Body of pancreas (tissue), 4 donors: Measurements from ENCODE around the gene CBX7. TPM values are rescaled to one million over a fixed set of nuclear protein-coding genes. Genes with fewer than 3 reads are reported as not detected.

Source experiments
- ATAC-seq: fragments of 150-250 bp; one replicate; pipeline ENCODE4 v1.9.1; 2016
- DNase-seq, 4 donors: peaks; one replicate each; pipeline ENCODE4 v3.0.0-alpha.2; 2019
- H3K27ac ChIP-seq, 4 donors: fragments of 200-600 bp; sonication (generic); 1 replicate in 3 of 4; 2 replicates in 1 of 4; pipeline versions ENCODE4 v1.5.1 to v1.6.1; 2016 to 2019; ENCODE audit warnings: mild to moderate bottlenecking in 1 of 4, mixed read lengths in 1 of 4, moderate library complexity in 1 of 4
- H3K27me3 ChIP-seq, 2 donors: fragments of 200-600 bp; sonication (generic); one replicate each; pipeline ENCODE4 v1.6.0; 2016; ENCODE audit warnings: mild to moderate bottlenecking in 1 of 2
- H3K36me3 ChIP-seq, 2 donors: fragments of 200-600 bp; sonication (generic); replicated peaks in 1 of 2; 2 replicates each; pipeline ENCODE4 v1.5.1; 2016; ENCODE audit warnings: low read depth in 2 of 2; ENCODE audit not compliant: insufficient read depth in 1 of 2
- H3K4me1 ChIP-seq: fragments of 200-600 bp; sonication (generic); one replicate; pipeline ENCODE4 v1.6.0; 2016
- H3K4me3 ChIP-seq, 2 donors: fragments of 200-600 bp; sonication (generic); 1 replicate in 1 of 2; 2 replicates in 1 of 2; pipeline ENCODE4 v1.5.1; 2016 to 2019
- H3K9me3 ChIP-seq, 3 donors: fragments of 200-600 bp; sonication (generic); 1 replicate in 2 of 3; 2 replicates in 1 of 3; pipeline ENCODE4 v1.5.1; 2016
- CTCF ChIP-seq, 7 experiments: fragments of 450-650 bp in 4 of 7; fragments of 200-600 bp in 3 of 7; sonication (generic) in 3 of 7; IDR thresholded peaks; one replicate each; pipeline ENCODE4 v1.5.1; 2016 to 2019; ENCODE audit warnings: antibody characterized with exemption in 7 of 7
- POLR2A ChIP-seq, 3 donors: fragments of 450-650 bp; IDR thresholded peaks; one replicate each; pipeline ENCODE4 v1.6.1; 2016; ENCODE audit warnings: antibody characterized with exemption in 3 of 3, mild to moderate bottlenecking in 2 of 3
- WGBS, 2 donors: methylation state at CpG; one replicate each; pipeline ENCODE4 v1.1.5; 2017; 5-methylcytosine and 5-hydroxymethylcytosine counted together
- intact Hi-C: fragments of 100-400 bp; cut with DNase I; formaldehyde crosslinking; loops from one replicate; pipeline ENCODE4 v1.15.1; 2023
- total RNA-seq, 2 donors: library from RNA; depleted of rRNA; stranded (reverse); fragments of >200 nt; gene quantifications; one replicate each; pipeline ENCODE4 v1.1.0, GENCODE V29; 2016

CBX7 gene
- total RNA-seq, 2 donors from 2014 or later = 38.1 to 41.2 TPM

- ATAC-seq = no peak
- peak in 2 of 4 donors; percentile 10 to 22 for DNase-seq
- TF ChIP-seq CTCF (IDR thresholded peaks at IDR 0.05) = no peak
- no peak for TF ChIP-seq POLR2A (IDR thresholded peaks at IDR 0.05)
- H3K4me3 ChIP-seq = no peak overlapping the region
- H3K27ac ChIP-seq = no peak overlapping the region
- intact Hi-C loops = no loop called here
- H3K9me3 ChIP-seq = no peaks in the 10 kb centered on the region
- H3K36me3 ChIP-seq = no peaks in the 10 kb centered on the region
- WGBS, 2 donors = 72 to 77% methylated on average over 19 to 24 of the region's 24 CpGs
- no peaks in the 10 kb centered on the region for H3K27me3 ChIP-seq
- H3K4me1 ChIP-seq = no peaks in the 10 kb centered on the region
Observed at GRCh38 chr22:39130892-39131855, 21.3 kb downstream of the CBX7 start.

GRCh38 chr22:39130152-39130704 is 22.3 kb downstream of the CBX7 start:
- Histone ChIP-seq H3K9me3 (no peaks in the 10 kb centered on the region), H3K4me3 (no peak overlapping the region), H3K4me1 (no peaks in the 10 kb centered on the region), H3K27me3 (no peaks in the 10 kb centered on the region), H3K27ac (no peak overlapping the region), H3K36me3 (no peaks in the 10 kb centered on the region)
- ATAC-seq = no peak
- intact Hi-C loops = no loop called here
- WGBS, 2 donors = 85 to 94% methylated on average over 8 of the region's 8 CpGs
- TF ChIP-seq CTCF (IDR thresholded peaks at IDR 0.05) (no peak), POLR2A (IDR thresholded peaks at IDR 0.05) (no peak)
- DNase-seq = no peak

GRCh38 chr22:39129746-39130145 is 22.7 kb downstream of the CBX7 start:
- H3K9me3 ChIP-seq = no peaks in the 10 kb centered on the region
- no peak overlapping the region for H3K27ac ChIP-seq
- intact Hi-C loops = loop anchor here (10.0 kb wide), 1 partner anchor 355 kb away; no protein-coding TSS in a partner anchor
- no peak for TF ChIP-seq POLR2A (IDR thresholded peaks at IDR 0.05)
- no peak for TF ChIP-seq CTCF (IDR thresholded peaks at IDR 0.05)
- 88 to 91% methylated on average over 9 of the region's 9 CpGs for WGBS, 2 donors
- no peaks in the 10 kb centered on the region for H3K4me1 ChIP-seq
- H3K27me3 ChIP-seq = no peaks in the 10 kb centered on the region
- no peaks in the 10 kb centered on the region for H3K36me3 ChIP-seq
- DNase-seq = no peak
- H3K4me3 ChIP-seq = no peak overlapping the region
- ATAC-seq = no peak

DNA sequence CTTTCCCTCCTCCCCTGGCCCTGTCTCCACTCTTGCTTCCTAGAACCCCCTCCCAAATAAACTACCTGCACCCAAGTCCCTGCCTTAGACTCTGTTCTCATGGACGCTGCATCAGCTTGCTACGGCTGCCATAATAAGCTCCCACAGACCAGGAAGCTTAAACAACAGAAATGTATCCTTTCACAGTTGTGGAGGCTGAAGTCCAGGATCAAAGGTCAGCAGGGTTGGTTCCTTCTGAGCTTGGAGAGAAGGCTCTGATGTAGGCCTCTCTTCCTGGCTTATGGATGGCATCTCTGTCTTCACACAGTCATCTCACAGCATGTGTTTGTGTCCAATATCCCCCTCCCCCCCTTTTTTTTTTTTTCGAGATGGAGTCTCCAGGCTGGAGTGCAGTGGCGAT is 23.4 kb downstream of the CBX7 start:
- DNase-seq (no peak), ATAC-seq (no peak)
- intact Hi-C loops = loop anchor here (10.0 kb wide), 1 partner anchor 354 kb away; no protein-coding TSS in a partner anchor
- no peaks in the 10 kb centered on the region for H3K9me3 ChIP-seq
- H3K27ac ChIP-seq = no peak overlapping the region
- H3K27me3 ChIP-seq = no peaks in the 10 kb centered on the region
- TF ChIP-seq POLR2A (IDR thresholded peaks at IDR 0.05) (no peak), CTCF (IDR thresholded peaks at IDR 0.05) (no peak)
- no peaks in the 10 kb centered on the region for H3K4me1 ChIP-seq
- H3K36me3 ChIP-seq = no peaks in the 10 kb centered on the region
- H3K4me3 ChIP-seq = no peak overlapping the region
- 84 to 88% methylated on average over 4 of the region's 4 CpGs for WGBS, 2 donors
